ENCODE results near the gene REXO4.
"Not testable (repeated sequence)": the region's sequence is repeated elsewhere in the genome, so short reads cannot be mapped to it uniquely, and the experiment has no call there.

The REXO4 gene

DNA sequence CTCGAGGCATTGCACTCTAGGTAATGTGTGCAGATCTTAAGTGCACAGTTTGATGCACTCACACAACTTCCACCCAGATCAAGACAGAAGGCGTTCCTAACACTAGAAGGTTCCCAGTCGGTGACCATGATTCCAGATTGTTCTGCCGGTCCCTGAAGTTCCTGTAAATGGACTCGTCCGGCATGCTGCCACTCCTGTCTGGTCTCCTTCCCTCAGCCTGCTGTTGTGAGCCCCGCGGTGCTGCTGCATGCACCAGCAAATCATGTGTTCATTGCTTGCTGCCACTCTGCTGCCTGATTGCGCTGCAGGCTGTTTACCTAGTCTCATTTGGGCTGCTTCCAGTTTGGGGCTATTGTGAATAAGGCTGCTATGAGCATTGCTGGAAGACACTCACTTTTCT lies 30.1 kb downstream of the REXO4 start:
- no peak for DNase-seq (ENCODE audit: low read depth)

DNA sequence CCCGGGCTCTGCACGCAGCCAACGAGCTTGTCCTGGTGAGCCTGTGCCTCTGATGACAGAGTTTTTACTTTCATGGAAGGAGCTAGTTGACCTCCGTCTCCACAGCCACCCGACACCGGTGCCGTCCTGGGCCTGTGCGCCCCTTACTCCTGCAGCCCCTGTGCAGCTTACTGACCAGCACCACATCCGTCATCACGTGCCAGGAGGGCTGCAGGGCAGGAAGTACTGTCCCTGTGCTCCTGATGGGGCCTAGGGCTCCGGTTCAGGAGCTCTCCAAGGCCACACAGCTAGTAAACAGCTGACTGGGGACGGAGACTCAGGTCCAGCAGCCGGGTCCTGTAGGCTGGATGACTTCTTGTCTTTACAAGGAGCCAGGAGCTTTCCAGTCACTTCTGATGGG lies 31.5 kb downstream of the REXO4 start:
- DNase-seq (ENCODE audit: low read depth): no peak

DNA sequence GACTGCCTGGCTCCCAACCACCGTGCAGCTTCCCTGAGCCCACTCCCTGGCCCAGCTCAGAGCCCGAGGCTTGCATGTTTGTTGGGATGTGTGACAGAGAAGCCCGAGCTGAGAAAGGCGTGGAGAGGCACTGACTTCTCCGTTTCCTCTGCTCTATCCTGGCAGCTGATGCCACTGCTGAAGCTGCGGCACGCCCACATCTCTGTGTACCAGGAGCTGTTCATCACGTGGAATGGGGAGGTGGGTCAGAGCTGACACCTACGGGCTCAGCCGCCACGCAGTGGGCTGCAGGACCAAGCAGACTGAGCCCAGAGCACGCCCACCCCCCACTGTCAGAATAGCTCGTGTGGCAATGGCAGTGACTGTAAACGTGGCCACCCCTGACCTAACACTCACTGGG lies 32.4 kb downstream of the REXO4 start:
- DNase-seq (ENCODE audit: low read depth): no peak

DNA sequence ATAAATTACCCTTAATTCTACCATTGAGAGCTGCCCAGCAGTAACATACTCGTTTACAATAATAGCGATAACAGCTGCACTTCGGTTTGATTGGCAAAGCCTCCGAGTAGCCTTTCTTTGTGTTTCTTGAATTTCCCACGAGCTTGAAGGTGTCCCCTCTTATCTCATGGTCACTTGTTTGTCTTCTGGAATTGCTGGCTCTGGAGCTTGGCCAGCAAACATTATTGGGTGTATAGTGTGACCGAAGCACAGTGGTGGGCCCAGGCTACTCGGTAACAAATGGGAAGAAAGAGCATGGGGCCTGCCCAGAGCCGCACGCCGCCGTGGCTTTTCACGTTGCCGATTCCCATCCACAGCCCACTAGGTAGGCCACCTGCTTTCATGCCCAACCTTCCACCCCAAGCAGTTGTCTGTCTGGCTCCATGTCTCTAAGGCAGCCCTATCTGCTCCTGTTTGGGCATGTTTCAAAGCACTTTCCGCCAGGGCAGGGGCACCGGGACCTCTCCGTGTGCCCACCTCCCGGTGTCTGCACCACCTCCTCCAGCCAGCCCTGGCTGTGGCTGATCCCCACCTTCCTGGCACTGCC lies 33.0 kb downstream of the REXO4 start:
- no peak for DNase-seq (ENCODE audit: low read depth)

DNA sequence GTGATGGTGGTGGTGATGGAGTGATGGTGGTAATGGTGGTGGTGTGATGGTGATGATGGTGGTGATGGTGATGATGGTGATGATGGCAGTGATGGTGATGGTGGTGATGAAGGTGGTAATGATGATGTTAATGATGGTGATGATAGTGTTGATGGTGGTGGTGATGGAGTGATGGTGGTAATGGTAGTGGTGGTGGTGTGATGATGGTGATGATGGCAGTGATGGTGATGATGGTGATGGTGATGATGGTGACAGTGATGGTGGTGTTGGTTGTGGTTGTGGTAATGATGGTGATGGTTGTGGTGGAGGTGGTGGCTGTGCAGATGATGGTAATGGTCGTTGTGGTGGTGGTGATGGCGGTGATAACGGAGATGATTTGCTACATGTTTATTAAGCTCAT lies 34.4 kb downstream of the REXO4 start:
- no peak for DNase-seq (ENCODE audit: low read depth)

DNA sequence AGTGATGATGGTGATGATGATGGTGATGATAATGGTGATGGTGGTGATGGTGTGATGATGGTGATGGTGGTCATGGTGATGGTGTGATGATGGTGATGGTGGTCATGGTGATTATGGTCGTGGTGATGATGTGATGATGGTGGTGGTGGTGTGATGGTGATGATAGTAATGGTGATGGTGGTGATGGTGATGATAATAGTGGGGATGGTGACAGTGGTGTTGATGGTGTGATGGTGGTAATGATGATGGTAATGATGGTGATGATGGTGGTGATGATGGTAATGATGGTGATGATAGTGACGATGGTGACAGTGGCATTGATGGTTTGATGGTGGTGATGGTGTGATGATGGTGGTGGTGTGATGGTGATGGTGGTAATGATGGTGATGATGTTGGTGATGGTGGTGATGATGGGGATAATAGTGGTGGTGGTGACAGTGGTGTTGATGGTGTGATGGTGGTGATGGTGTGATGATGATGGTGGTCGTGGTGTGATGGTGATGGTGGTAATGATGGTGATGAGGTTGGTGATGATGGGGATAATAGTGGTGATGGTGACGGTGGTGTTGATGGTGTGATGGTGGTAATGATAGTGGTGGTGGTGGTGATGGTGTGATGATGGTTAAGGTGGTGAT lies 35.2 kb downstream of the REXO4 start:
- no peak for DNase-seq (ENCODE audit: low read depth)

DNA sequence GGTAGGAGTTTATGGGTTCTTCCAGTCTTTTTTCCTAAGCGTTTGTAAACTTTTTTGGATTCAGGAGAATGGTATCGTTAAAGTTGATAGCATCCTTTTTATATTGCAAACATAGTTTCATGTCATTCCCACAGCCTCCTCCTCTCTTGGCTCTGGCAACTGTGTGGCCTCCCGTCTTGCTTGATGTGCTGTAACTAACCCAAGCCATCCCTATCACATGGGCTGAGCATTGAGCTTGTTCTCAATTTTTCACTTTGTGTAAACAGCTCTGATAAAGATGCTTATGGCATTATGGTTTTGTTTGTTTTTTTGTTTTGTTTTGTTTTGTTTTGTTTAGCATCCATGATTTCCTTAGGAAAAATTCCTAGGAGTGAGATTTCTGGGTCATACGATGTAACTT lies 37.1 kb downstream of the REXO4 start:
- DNase-seq (ENCODE audit: low read depth): no peak

DNA sequence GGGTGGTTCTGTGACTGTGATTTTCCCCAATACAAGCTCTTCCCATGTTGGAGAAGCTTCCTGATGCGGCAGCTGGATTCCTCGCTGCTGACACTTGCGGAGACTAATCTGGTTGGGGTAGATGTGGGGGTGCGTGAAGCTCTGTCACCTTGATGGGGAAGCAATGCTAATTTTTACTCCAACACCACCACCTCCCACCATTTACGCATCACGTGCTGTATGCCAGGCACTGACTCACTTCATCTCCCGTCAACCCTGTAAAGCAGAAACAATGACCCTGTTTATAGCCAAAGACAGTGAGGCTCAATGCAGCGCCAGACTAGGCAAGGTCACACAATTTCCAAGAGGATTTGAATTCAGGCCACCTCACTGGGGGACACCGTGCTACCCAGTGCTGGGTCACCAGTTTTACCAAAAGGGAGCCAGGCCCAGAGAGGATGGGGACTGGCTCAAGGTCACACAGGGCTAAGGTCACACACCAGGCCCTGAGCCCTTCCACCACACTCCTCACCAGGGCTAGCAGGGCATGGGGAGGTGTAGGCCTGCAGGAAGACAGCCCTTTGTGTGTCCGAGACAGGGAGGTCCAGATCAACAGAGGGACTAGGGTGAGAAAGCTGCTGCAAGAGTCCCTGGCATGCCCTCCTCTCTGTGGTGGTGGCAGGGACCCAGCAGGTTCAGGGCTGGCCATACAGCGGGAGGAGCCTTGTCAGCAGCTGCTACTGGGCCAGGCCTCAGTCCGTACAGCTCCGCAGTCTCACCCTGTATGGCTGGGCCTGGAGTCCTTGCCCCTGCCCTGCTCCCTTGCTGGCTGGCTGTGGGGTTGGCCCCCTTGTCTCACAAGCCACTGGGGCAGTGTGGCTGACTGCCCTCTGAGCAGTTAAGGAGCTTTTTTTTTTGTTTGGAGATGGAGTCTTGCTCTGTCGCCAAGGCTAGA lies 38.4 kb downstream of the REXO4 start:
- no peak for DNase-seq (ENCODE audit: low read depth)

DNA sequence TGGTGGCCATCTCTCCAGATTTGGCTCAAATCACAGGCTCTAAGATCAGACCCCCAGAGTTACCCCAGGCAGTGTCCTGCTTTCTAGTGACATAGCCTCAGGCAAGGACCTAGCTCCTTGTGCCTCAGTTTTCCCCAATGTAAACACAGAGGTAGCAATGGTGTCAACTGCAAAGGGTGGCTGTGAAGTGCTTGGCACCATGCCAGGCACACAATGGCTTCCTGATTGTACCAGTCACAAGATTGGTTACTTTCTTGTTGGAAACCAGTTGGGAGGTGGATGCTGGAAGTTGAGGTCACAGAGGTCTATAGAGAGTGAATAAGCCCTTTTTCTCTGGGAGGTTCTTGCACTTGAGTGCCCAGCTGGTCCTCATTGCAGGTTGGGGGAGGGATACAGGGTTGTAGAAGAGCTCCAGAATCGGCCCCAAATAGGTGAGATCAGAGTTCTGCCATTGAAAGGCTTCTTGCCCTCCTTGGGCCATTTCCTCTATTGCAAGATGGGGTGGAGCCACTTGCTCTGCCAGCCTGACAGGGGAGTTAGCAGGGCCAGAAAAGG lies 39.3 kb downstream of the REXO4 start:
- DNase-seq (ENCODE audit: low read depth): no peak

DNA sequence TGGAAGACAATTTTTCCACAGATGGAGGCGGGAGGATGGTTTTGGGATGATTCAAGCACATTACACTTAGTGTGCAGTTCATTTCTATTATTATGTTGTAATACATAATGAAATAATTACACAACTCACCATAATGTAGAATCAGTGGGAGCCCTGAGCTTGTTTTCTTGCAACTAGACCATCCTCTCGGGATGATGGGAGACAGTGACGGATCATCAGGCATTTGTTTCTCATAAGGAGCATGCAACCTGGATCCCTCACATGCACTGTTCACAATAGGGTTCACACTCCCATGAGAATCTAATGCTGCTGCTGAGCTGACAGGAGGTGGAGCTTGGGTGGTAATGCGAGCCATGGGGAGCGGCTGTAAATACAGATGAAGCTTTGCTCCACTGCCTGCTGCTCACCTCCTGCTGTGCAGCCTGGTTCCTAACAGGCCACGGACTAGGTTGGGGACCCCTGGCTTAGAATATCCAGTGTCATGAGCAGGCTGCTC lies 40.0 kb downstream of the REXO4 start:
- no peak for DNase-seq (ENCODE audit: low read depth)

DNA sequence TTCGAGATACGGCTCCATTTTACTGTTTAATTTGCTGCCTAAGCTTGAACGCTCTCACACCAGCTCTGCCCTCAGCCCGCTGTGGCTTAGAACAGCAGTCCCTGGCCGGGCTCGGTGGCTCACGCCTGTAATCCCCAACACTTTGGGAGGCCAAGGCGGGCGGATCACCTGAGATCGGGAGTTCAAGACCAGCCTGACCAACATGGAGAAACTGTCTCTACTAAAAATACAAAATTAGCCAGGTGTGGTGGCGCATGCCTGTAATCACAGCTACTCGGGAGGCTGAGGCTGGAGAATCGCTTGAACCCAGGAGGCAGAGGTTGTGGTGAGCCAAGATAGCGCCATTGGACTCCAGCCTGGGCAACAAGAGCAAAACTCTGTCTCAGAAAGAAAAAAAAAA lies 40.5 kb downstream of the REXO4 start:
- not testable (repeated sequence) for DNase-seq (ENCODE audit: low read depth)

DNA sequence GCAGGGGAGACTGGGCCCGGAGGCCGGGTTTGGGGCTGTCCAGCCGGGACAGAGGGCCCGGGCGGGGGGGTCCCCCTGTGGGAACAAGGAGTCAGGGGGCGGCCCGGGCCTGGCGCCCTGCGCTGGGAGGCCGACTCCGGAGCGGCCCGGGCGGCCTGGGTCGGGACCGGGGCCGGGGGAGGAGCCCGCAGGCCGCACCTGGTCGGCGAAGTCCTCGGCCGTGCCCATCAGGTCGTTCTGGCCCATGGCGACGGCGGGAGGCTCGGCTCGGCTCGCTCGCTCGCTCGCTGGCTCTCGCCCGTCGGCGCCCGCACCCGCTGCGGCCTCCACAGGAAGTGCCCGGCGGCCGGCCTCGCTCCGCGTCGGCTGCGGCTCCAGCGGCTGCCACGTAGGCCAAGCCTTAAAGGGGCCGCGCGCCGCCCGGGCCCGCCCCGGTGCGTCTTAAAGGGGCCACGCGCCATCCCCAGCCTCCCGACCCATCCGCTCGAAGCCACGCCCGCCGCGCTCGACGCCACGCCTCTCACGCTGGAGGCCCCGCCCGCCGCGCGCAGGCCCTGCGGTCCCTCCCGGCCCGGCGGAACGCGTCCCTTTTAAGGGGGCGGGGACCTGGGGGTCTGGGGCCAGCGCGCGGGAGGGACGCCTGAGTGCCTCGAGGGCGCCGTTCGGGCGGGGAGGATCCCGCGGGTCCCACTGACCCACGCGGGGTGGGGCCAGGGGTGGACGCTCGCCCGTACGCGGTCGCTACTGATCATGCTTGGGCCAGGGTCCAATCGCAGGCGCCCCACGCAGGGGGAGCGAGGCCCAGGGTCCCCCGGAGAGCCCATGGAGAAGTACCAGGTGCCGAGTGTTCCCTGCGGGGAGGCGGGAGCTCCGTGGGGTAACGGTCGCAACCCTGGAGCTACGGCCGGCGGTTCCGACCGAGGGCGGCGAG lies 41.8 kb downstream of the REXO4 start, which contains the start of the genes STKLD1 and SURF4:
STKLD1 (plus strand) TSS at position 643 of the 931 bp plus-strand sequence; CDS start at position 751, 108 bp downstream.
SURF4 (minus strand) TSS at position 337 of the 931 bp plus-strand sequence; CDS start at position 246, 91 bp downstream.
- peak; percentile 93 for DNase-seq (ENCODE audit: low read depth)

DNA sequence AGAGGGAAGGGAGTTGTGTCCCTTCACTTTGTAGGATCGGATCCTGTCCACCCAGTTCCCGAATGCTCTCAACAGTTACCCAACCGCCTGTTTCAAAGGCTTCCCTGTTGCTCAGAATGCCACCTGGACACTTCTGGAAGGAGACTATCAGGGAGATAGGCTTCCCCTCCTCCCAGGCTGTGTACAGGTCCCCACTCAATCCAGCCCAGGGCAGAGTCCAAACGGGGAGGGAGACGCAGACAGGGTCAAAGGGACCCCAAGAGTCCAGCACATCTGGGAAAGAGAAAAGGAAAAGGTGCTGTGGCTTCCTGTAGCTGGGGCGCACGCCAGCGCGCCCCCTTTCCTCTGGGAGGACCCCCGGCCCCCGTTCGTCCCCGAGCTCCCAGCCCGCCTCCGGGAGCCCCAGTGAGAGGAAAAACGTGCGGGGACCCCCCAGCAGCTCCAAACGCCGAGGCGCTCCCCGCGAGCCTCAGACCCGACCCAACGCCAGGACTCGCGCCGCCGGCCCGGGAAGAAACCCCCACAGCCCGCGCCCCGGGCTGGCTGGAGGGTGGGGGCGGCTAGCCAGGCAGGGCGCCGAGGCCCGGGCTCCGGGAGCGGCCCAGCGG lies 42.6 kb downstream of the REXO4 start:
- no peak for DNase-seq (ENCODE audit: low read depth)

DNA sequence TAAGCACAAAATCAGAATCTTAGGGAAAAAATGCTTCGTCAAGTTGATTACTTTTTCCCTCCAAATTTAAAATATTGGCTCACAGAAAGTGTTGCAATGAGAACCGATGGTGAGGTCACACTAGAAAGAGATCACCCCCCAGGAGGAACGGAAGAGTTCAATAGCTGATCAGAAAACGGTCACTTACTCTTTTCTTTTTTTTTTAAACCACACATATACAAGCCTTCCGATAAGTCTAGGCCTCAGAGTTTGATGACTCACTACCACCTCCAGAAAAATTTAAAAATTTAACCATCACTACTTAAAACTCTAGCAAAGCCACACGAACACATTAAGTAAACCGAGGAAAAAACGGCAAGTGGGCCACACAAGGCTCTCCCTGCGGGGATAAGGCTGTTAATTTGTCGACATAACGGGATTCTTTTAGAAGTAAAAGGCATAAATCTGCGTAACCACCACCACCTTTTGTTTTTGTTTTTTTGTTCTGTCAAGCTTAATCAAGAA lies 43.1 kb downstream of the REXO4 start:
- DNase-seq (ENCODE audit: low read depth): no peak

DNA sequence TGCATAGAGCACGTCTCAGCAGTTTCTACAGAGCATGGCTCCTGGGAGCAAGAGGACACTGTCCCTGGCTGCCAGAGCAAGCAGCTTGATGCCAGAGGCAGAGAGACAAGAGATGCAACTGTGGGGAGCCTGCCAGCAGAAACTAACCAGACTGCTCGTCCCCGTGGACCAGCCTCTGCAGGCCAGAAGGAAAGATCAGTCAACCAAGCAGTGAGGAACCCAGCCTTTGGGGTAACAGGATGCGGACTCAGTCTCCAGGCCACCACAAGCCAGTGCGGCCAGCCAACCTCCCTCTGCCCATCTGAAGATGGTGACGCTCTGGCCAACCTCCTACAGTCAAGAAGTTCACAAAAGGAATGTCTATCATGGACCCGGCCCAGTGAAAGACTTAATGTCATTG lies 45.7 kb downstream of the REXO4 start:
- no peak for DNase-seq (ENCODE audit: low read depth)

DNA sequence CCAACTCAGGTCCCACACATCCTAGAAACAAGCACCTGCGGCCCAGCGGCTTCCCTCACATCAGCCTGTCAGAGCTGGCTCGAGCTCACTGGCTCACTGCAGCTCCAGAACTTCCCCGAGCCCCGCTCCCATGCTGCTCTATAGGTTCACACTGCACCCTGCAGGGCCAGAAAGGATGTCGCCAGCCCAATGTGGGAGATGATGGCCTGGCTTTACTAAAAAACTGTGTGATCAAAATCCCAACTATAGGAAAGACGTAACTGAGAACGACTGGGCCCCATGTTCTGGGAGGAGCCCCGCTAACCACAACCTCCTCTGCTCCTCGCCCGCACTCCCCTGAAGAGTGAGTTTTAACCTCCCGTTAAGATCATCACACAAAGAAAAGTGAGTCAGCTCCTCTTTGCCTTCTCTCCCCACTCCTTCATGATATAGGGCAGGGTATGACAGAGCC lies 46.5 kb downstream of the REXO4 start:
- DNase-seq (ENCODE audit: low read depth): peak; percentile 64

DNA sequence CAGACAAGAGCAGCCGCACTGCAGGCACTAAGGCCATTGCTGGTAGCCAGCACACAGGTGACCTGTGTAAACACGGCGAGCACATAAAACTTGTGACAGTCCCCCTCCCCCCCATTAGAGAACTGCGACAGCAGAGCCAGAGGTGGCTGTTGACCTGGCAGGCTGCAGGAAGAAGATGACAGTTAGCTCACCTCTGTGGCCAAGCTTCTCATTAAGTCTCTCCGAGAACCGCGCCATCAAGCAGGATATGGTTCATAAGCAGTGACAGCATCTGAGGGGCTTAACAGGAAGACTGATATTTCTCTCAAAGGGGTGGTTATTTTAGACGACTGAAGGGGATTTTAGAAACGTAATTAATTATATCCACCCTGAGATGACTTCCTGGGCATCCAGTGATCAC lies 47.1 kb downstream of the REXO4 start:
- DNase-seq (ENCODE audit: low read depth): no peak

DNA sequence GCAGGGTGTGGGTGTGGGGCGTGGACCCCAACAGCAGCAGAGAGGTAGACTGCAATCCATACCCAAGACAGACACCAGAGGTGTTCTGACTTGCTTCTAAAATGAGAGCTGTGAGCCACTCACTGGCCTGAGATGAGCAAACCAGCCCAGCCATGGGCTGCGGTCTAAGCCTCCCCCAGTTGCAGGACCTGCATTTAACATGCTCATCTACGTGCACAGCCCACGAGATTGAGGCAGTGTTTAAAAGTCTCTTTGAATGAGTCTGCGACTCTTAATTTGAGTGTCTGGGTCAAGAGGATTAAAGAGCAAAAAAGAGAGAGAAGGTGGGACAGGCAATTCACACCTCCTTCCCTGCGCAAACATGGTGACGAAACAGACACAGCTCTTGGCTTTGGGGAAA lies 47.9 kb downstream of the REXO4 start:
- DNase-seq (ENCODE audit: low read depth): no peak

DNA sequence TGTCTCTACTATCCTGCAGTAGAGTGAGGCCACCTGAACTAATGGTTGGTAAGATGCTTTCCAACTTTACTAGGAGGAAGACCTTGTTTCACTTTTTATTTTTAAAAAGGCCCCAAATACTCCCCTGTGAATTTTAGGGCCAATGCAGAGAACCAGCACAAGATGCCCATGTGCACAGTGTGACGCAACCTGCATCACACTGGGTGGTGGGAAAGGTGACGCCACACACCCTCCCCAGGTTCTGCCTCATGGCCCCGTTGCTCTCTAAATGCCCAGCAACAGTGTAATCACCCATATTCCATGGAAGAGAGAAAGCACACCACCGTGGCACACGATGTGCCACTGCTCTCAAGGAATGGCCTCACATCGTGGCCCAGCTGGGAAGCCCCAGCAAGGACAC lies 48.4 kb downstream of the REXO4 start:
- DNase-seq (ENCODE audit: low read depth): no peak

DNA sequence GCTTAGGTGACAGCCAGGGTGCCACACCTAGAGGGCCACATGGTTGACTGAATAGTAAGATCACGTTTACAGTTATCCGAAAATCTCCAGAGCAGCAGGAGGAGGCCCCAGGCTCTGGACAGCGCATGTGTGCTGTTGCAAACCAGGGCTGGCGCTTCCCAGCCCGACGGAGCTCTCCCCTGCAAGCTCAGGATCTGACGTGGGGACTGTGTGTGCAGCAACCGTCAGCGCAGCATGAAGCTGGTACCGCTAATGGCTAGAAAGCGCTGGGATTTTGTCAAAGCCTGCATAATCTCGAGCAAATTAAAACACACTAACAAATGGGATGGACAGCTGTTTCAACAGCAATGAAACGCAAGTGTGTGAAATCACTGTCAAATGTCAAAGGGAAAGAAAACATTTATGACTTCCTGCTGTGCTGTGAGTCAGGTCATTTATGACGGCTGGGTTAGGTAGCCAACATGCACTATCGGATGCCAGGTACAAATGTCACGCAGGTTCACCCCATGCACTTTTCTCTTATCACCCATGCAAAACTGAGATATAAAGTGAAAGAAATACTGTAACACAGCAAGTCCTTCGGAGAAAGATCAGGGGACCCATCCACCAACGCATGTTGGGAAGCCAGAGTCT lies 49.4 kb downstream of the REXO4 start:
- DNase-seq (ENCODE audit: low read depth): no peak
